GM18519 (cell line): Measurements from ENCODE around the gene SMIM33.
A peak's percentile ranks its signal among the peaks of the same experiment; 100 is the strongest.
"Not testable (repeated sequence)": the region's sequence is repeated elsewhere in the genome, so short reads cannot be mapped to it uniquely, and the experiment has no call there.

Source experiments
- ATAC-seq: cut with Tn5 transposase; IDR thresholded peaks from one replicate; pipeline ENCODE4 v1.9.1; 2021; ENCODE audit warnings: mild to moderate bottlenecking, moderate library complexity; ENCODE audit not compliant: unreplicated experiment, low FRiP score

Gene SMIM33

DNA sequence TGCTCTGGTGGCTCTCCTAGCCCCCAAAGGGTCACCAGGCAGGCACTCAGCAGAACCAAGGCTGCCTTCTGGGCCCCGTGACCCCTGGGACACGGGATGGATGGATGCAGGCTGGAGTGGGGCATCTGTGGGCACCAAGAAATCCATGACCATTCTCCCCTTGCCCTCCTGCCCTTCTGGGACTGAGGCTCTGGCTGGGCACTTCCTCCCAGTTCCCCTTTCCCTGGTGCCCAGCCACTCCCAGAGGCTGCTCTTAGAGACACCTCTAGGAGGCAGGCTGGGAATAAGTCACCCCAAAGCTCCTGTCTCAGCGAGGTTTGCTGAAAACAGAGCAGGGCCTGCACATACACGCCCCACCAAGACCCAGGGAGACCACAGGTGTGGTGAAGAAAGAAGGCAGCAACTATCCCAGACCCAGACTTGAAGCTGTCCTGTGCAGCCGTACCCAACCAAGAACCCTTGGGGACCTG, 10.8 kb downstream of the SMIM33 start:
- no peak for ATAC-seq

DNA sequence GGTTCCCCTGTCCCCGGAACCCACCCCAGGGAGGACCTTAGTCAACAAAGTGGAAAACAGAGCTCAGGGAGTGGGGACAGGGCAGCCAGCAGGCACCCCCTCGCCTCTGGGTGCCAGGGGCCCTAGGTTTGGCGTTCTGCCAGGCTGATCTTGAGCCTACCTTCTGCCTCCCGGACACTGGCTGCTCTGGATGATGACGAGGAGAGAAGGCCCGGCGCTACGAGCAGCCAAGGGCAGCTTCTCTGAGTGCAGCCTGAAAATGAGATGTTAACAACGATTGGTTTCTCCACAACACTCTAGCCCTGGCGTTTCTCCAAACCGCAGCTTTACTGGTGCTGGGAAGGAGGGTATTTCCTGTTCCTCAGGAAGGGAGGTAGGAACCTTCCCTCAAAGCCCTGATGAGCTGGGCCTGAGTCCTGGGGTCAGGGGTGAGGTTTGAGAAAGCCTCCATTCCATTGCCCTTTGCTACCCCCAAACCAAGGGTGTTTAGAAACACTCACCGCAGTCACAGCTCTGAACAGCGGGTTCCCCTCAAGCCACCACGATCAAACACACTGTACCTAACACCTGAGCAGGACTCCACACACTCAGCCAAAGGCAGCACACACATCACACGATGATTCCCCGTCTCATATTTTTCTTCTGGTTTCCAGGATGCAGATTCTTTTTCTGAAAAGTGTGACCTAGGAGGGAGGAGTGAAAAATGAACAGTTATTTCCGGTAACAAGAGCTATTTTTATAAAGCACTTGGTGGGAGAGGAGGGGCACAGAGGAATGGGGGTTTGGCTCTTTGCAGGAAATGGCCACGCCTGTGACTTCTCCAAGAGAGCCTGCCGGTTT, 11.5 kb downstream of the SMIM33 start, which contains the start of gene STING1:
STING1 (minus strand) TSS at position 709 of the 840 bp plus-strand sequence. CDS start 1,054 bp downstream, outside the sequence.
- ATAC-seq: no peak

DNA sequence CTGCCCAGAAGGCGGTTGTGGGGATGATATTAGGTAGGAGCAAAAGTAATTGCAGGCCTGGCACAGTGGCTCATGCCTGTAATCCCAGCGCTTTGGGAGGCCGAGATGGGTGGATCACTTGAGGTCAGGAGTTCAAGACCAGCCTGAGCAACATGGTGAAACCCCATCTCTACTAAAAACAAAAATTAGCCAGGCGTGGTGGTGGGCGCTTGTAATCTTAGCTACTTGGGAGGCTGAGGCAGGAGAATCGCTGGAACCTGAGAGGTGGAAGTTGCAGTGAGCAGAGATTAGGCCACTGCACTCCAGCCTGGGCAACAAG, 12.0 kb downstream of the SMIM33 start:
- not testable (repeated sequence) for ATAC-seq

DNA sequence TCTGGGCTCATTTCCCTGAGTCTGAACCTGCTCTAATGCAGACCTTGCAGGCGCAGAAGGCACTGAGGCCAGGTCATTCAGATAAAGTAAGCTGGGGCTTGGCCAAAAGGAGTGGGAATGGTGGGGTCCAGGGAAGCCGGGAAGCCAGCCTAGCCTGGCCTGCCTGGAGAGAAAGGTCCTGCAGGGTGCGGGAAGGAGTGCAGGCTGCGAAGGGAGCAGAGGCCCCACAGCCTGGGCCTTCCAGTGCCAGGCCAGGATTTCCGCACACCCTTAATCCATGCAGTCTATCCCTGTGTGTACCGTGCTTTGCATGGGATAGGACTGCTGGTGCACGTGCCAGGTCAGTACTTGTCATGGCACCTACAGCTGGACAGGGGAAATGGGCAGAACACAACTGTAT, 15.4 kb downstream of the SMIM33 start:
- ATAC-seq: no peak

DNA sequence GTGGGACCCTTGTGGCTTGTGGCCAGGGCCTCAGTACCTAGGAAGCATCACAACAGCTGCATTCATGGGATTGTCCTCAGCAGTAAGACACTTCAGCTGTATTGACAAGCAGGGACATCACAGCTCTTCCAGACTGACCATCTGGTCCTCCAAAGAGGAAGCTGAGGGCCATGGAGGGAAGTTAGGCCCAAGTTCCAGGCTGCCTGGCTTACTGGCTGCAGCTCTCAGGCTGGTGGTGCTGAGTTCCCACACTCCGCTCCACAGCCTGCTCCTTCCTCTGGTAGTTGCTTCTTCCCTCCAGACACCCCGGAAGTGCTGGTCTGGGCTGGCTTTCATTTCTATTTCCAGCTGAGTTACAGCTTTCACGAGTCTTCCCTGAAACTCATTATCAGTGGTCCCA, 17.5 kb downstream of the SMIM33 start:
- ATAC-seq: no peak

DNA sequence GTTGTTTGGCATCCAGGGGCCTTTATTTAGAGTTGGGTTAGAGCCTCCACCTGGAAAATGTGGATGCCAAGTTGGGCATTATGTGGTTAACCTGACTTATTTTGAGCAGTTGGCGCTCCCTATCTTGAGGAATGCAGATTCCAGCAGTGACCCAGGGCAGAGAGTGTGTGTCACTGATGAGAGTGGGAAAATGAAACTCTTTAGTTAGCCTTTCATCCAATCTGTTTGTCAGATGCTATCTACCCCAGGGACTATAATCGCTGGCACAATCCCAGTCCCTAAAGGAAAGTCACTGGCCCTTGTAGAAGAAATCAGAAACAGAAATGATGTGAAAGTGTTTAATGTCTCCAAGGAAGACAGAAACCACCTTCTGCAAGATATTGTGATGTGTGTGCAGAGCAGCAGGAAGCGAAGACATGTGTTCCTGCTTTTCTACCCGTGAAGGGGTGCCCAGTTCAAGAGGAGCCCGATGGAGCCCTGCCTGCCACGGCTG, 21.9 kb downstream of the SMIM33 start:
- no peak for ATAC-seq

DNA sequence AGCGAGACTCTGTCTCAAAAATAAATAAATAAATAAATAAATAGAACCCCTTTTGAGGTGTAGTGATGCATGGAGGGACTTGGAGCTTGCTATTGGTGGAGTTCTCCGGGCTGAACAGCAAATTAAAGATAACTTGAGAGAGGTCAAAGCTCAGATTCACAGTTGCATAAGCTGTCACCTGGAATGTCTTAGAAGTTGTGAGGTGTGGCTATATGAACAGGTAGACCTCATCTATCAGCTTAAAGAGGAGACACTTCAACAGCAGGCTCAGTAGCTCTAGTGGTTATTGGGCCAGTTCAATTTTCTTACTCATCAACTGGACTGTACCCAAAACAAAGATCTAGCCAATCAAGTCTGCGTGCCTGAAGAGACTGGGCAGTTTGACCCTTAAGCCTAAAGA, 23.5 kb downstream of the SMIM33 start:
- no peak for ATAC-seq

DNA sequence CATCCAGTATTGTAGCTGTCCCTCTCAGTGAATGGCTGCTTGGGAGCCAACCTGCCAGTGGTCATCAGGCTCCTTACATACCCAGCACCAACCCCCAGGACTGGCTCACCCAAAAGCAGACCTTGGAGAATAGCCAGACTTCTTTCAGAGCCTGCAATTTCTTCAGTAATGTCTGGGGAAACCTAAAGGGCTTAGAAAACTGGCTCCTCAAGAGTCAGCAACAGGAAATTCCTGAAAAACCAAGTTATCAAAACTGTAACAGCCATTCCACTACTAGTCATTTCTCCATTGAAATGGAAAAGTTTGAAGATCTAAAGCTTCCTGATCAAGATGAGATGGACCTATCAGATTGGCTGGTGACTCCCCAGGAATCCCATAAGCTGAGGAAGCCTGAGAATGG, 24.0 kb downstream of the SMIM33 start:
- no peak for ATAC-seq

DNA sequence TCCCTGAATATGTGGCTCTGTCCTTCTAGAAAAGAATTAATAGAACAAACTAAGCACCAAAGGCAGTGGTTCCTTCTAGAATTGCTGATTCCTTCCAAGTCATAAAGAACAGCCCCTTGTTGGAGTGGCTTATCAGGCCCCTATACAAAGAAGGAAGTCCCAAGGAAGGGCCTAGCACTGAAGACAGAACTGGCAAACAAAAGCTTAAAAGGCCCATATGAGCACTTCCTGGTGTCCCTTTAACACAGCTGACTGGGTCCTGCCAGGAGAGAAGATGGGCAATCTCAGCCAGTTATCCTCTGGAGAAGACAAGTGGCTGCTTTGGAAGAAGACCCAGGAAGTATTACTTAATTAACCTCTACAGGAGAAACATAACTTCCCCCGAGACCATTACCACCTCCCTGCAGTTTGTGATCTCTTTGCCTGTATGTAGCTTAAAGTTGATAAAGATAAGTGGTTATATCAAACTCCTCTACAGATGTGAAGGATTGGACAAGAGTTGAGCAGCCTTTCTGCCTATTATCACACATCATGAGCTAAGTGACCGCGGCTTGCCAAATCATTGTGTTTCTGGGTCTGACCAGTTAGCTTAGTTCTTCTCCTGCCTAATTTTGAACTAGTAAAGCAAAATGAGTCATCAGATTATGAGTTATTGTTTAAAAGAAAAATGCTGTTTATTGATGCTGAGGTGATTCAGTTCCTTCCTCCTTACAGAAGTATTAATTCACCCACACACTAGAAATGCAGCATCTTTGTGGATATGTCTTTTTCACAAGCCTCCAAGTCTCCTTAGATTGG, 25.0 kb downstream of the SMIM33 start:
- ATAC-seq: no peak

DNA sequence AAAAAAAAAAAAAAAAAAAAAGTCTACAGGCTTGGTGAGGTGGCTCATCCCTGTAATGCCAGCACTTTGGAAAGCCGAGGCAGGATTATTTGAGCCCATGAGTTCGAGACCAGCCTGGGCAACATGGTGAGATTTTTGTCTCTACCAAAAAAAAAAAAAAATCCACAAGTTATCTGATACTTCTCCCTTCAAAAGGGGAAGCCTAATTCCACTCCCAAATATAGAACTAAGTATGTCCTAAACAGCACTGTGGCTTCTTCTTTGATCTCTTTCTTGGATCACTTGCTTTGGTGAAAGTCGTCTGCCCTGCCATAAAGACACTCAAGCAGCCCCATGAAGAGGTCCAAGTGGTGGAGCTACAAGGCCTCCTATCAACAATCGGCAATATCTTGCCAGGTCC, 30.6 kb downstream of the SMIM33 start:
- no peak for ATAC-seq

DNA sequence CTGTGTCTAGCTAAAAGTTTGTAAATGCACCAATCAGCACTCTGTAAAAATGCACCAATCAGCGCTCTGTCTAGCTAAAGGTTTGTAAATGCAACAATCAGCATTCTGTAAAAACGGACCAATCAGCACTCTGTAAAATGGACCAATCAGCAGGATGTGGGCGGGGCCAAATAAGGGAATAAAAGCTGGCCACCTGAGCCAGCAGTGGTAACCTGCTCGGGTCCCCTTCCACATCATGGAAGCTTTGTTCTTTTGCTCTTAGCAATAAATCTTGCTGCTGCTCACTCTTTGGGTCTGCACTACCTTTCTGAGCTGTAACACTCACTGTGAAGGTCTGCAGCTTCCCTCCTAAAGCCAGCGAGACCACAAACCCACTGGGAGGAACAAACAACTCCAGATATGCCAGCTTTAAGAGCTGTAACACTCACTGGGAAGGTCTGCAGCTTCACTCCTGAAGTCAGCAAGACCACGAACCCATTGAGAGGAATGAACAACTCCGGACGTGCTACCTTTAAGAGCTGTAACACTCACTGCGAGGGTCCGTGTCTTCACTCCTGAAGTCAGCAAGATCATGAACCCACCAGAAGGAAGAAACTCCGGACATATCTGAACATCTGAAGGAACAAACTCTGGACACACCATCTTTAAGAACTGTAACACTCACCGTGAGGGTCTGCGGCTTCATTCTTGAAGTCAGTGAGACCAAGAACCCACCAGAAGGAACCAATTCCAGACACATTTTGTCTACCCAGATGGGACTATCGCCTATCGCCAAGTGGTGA, 32.4 kb downstream of the SMIM33 start:
- ATAC-seq: not testable (repeated sequence)

DNA sequence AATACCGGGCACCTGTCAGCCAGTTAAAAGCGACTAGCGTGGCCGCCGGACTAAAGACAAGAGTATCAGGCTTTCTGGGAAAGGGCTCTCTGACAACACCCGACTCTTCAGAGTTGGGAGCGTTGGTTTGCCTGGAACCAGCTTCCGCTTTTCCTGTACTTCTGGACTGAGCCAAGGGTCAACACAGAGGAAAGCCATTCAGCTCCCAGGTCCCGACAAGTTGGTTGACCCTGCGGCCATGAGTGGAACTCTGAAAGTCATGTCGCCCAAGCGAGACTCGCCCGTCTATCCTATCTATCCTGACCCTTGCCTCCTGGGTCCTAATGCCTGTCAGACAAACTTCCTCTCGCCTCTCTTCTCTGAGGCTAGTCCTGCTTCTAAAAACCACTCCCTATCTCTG, 33.1 kb downstream of the SMIM33 start:
- not testable (repeated sequence) for ATAC-seq

DNA sequence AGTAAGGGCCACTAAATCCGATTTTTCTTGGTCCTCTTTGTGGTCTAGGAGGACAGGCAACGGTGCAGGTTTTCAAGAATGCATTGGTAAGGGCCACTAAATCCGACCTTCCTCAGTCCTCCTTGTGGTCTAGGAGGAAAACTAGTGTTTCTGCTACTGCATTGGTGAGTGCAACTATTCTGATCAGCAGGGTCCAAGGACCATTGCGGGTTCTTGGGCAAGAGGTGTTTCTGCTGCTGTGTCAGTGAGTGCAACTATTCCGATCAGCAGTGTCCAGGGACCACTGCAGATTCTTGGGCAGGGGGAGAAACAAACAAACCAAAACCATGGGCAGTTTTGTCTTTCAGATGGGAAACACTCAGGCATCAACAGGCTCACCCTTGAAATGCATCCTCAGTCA, 33.9 kb downstream of the SMIM33 start:
- not testable (repeated sequence) for ATAC-seq

DNA sequence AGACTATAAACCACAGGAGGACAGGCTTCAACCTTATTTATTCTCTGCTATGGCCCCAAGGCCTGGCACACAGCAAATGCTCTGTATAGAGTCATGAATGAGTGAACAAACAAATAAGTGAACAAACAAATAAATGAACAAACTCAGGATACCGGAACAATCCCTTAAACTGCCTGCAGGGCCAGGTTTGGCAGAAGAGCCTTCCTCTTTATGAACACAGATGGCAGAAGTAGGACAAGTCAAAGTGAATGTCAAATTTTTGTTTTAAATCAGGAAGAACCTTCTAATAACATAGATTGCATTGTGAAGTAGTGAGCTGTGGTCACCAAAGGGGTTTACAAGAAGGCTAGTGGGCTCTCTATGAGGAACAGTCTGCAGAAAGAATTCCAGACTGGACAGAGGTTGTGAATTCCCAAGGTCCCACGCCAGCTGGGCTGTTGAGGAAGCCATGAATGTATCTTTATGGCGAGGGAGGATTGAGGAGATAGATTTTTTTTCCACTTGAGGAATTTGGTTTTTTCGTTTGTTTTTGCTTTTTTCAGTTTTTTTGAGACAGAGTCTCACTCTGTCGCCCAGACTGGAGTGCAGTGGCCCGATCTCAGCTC, 42.1 kb downstream of the SMIM33 start:
- ATAC-seq: no peak

DNA sequence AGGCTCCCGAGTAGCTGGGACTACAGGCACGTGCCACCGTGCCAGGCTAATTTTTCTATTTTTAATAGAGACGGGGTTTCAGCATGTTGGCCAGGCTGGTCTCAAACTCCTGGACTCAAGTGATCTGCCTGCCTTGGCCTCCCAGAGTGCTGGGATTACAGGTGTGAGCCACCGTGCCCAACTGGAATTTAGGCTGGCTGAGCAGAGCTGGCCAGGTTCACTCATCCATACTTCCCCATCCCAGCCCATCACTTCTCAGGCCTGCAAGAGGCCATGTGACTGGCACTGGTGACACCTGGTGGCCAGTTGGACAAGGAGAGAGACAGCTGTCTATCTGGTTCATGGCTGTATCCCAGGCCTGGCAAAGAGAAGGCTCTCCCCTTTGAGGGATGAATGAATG, 42.6 kb downstream of the SMIM33 start:
- ATAC-seq: peak; percentile 47

DNA sequence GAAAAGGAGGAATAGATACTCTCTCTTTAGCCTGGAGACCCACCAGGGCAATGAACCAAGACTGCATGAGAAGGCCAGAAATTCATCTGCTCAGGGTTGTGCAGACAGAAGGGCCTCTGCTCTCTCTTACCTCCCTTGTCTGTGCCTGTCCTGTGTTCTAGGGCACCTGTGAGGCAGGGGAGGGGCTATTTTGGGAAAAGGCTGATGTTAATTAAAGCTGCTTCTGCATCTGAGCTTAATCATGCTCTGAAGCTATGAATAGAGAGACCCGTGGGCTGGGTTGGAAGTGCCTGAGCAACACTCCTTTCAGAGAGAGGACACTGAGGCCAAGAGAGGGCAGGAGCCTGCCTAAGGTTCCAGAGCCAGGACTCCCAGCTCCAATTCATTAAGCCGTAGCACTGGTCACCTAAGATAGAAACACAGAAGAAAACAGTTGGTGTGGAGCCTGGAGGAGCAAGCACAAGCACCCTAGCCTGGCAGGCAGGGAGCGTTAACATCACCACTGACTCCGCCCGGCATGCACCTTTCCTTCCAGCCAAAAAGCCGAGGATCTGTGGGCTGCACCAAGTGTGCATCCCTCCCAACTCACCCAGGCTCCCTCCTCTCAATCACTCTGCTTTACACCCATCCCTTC, 43.2 kb downstream of the SMIM33 start:
- ATAC-seq: no peak

DNA sequence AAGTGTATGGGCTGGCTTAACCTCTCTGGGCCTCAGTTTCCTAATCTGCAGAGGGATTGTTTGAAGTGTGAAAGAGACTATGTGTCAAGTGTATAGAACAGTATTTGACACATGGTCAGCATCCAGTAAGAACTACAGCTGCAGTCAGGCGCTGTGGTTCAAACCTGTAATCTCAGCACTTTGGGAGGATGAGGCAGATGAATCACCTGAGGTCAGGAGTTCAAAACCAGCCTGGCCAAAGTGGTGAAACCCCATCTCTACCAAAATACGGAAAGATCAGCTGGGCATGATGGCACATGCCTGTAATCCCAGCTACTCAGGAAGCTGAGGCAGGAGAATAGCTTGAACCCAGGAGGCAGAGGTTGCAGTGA, 43.7 kb downstream of the SMIM33 start:
- no peak for ATAC-seq

DNA sequence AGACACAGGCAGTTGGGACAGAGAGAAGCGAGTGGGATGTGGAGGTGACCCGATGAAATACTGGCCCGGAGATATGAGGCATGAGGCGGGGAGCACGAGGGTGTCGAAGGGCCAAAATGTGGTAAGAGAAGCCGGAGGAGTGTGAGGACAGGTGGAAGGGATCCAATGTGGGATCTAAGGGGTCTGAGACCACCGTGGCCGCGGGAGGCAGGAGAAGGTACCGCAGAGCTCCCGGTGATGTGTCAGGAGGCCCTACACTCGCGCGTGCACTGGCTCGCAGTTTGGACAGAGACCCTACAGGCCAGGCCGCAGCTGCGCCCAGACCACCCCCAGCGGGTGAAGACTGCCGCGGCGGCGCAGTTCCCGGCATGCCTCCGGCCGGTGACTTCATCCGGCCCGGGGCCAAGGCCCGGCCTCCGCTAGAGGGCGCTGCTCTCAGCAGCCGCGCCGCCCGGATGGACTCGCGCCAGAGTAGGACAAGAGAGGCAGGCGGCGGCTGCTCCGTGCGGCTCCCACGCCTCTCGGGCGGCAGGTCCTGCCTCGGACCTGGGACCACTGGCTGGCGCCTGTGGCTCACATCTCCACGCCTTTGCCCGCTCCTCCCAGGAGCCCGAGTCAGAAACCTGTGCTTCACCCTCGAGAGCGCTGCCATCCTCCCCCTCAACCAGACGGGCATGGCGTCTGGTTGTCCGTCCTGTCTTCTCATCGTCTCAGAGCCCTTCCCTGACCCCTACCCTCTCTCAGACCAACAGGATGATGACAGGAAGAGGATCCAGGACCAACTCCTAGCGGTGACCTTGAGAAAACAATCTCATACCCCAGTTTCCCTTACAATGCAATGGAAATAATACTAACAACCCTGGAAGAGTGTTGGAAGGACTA, 47.1 kb downstream of the SMIM33 start:
- peak; percentile 73 for ATAC-seq
